Esophagus muscularis mucosa (tissue), 4 donors: ENCODE measurements around the gene OGDHL. TPM values are rescaled to one million over a fixed set of nuclear protein-coding genes. Genes with fewer than 3 reads are reported as not detected.

ENCODE experiments used
- DNase-seq: peaks from one replicate; pipeline ENCODE4 v3.0.0-alpha.2; 2017; ENCODE audit errors: extremely low spot score
- H3K27ac ChIP-seq, 4 donors: fragments of 200-600 bp; sonication (generic); replicated peaks in 1 of 4; 1 replicate in 3 of 4; 2 replicates in 1 of 4; pipeline ENCODE4 v1.5.1; 2016 to 2019; ENCODE audit warnings: mild to moderate bottlenecking in 1 of 4
- H3K27me3 ChIP-seq, 4 donors: fragments of 200-600 bp; sonication (generic); one replicate each; pipeline versions ENCODE4 v1.5.1 to v1.6.0; 2016 to 2019
- H3K36me3 ChIP-seq, 4 donors: fragments of 200-600 bp; sonication (generic); one replicate each; pipeline ENCODE4 v1.5.1; 2016 to 2019
- H3K4me1 ChIP-seq, 4 donors: fragments of 200-600 bp; sonication (generic); one replicate each; pipeline ENCODE4 v1.5.1; 2016 to 2019
- H3K4me3 ChIP-seq, 4 donors: fragments of 200-600 bp; sonication (generic); 1 replicate in 2 of 4; 2 replicates in 2 of 4; pipeline ENCODE4 v1.5.1; 2016 to 2019; ENCODE audit warnings: mild to moderate bottlenecking in 4 of 4, moderate library complexity in 1 of 4
- H3K9me3 ChIP-seq, 4 donors: fragments of 200-600 bp; sonication (generic); 1 replicate in 3 of 4; 2 replicates in 1 of 4; pipeline ENCODE4 v1.5.1; 2016 to 2019
- EP300 ChIP-seq: sonication (generic); formaldehyde crosslinking; IDR thresholded peaks from one replicate; pipeline ENCODE4 v1.6.1; 2017; ENCODE audit warnings: antibody characterized with exemption
- POLR2A ChIP-seq: fragments of 450-650 bp; IDR thresholded peaks from one replicate; pipeline ENCODE4 v1.6.1; 2017; ENCODE audit warnings: antibody characterized with exemption, moderate library complexity, mild to moderate bottlenecking, low read depth
- POLR2AphosphoS5 ChIP-seq, 2 donors: sonication (generic); formaldehyde crosslinking; IDR thresholded peaks; one replicate each; pipeline ENCODE4 v1.6.1; 2017; ENCODE audit warnings: antibody characterized with exemption in 2 of 2
- WGBS: methylation state at CpG from one replicate; pipeline ENCODE4 v1.1.5; 2018; 5-methylcytosine and 5-hydroxymethylcytosine counted together
- intact Hi-C: fragments of 100-400 bp; cut with DNase I; formaldehyde crosslinking; loops from one replicate; pipeline ENCODE4 v1.15.1; 2023
- total RNA-seq, 4 donors: library from RNA; depleted of rRNA; stranded (reverse); fragments of >200 nt; gene quantifications; one replicate each; pipeline versions ENCODE4 v1.1.0 to v1.2.1, GENCODE V29; 2016
- TF ChIP-seq, protein P1 (sequence below), 3 experiments: fragments of 200-600 bp in 2 of 3; fragments of 450-650 bp in 1 of 3; sonication (generic) in 2 of 3; IDR thresholded peaks; one replicate each; pipeline ENCODE4 v1.5.1; 2017 to 2019; ENCODE audit warnings: antibody characterized with exemption in 3 of 3, mild to moderate bottlenecking in 2 of 3, moderate library complexity in 1 of 3

Gene OGDHL
- total RNA-seq, 4 donors from 2014 or later, result 0.42 to 2.0 (median 0.95) TPM

DNA sequence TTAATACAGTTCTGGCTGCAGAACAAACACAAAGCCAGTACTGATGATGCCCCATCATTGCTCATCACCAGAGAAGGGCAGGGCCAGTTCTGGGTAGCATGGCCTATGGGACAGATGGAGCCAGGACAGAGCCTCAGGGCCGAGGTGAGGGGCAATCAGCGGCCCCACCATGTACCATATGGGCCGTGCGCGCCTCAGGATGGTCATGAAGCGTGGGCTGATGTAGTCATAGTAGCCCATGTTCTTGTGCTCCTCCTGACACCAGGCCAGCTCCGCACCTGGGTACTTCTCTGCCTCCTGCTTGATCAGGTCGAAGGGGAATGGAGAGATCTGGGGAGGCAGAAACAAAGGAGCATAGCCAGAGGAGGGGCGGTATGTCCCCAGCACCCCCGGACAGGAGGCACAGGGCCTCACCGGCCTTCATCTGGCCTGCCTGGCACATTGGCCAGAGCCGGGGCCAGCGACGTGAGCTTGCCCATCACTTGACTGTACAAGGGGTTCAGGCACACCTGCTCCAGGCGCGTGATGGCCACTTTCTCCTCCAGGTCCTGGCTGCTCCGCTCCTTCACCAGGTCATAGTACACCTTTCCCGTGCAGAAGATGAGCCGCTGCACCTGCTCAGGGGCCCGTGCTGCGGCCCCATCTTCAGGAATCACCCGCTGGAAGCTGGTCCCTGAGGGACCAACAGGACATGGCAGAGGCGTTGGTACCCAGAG lies 26.1 kb downstream of the OGDHL start:
- intact Hi-C loops, result no loop called here
- DNase-seq, result peak; percentile 89
- 93% methylated on average over 21 of the region's 23 CpGs for WGBS

GRCh38 chr10:49735161-49735560 lies 27.0 kb downstream of the OGDHL start:
- TF ChIP-seq EP300 (no peak), POLR2AphosphoS5 (IDR thresholded peaks at IDR 0.05) (no peak), POLR2A (no peak)
- TF ChIP-seq, protein P1, sequence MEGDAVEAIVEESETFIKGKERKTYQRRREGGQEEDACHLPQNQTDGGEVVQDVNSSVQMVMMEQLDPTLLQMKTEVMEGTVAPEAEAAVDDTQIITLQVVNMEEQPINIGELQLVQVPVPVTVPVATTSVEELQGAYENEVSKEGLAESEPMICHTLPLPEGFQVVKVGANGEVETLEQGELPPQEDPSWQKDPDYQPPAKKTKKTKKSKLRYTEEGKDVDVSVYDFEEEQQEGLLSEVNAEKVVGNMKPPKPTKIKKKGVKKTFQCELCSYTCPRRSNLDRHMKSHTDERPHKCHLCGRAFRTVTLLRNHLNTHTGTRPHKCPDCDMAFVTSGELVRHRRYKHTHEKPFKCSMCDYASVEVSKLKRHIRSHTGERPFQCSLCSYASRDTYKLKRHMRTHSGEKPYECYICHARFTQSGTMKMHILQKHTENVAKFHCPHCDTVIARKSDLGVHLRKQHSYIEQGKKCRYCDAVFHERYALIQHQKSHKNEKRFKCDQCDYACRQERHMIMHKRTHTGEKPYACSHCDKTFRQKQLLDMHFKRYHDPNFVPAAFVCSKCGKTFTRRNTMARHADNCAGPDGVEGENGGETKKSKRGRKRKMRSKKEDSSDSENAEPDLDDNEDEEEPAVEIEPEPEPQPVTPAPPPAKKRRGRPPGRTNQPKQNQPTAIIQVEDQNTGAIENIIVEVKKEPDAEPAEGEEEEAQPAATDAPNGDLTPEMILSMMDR (IDR thresholded peaks at IDR 0.05), result no peak
- H3K9me3 ChIP-seq, result no peaks in the 10 kb centered on the region
- H3K27ac ChIP-seq, result no peak overlapping the region
- intact Hi-C loops, result no loop called here
- WGBS, result 60% methylated on average over 10 of the region's 11 CpGs
- no peak overlapping the region for H3K4me3 ChIP-seq
- H3K4me1 ChIP-seq, result no peaks in the 10 kb centered on the region
- H3K36me3 ChIP-seq, result no peaks in the 10 kb centered on the region
- H3K27me3 ChIP-seq, result no peaks in the 10 kb centered on the region
- no peak for DNase-seq

More for the DNA sequence above, 26.1 kb downstream of the OGDHL start:
- TF ChIP-seq POLR2AphosphoS5 (IDR thresholded peaks at IDR 0.05) (no peak), POLR2A (no peak), EP300 (no peak)
- TF ChIP-seq, protein P1 (IDR thresholded peaks at IDR 0.05), result no peak
- Histone ChIP-seq H3K27me3 (no peaks in the 10 kb centered on the region), H3K4me3 (no peak overlapping the region), H3K27ac (no peak overlapping the region), H3K4me1 (no peaks in the 10 kb centered on the region), H3K9me3 (no peaks in the 10 kb centered on the region), H3K36me3 (no peaks in the 10 kb centered on the region)

- no peak for DNase-seq
- WGBS, result 95% methylated on average over 5 of the region's 10 CpGs
Observed at GRCh38 chr10:49734676-49735075, 27.4 kb downstream of the OGDHL start.

GRCh38 chr10:49733866-49734265 lies 28.3 kb downstream of the OGDHL start:
- H3K36me3 ChIP-seq, result no peaks in the 10 kb centered on the region
- intact Hi-C loops, result no loop called here
- H3K27ac ChIP-seq, result no peak overlapping the region
- no peak for TF ChIP-seq POLR2A
- TF ChIP-seq, protein P1 (IDR thresholded peaks at IDR 0.05), result no peak
- TF ChIP-seq POLR2AphosphoS5 (IDR thresholded peaks at IDR 0.05), result no peak
- no peak for TF ChIP-seq EP300
- H3K27me3 ChIP-seq, result no peaks in the 10 kb centered on the region
- no peaks in the 10 kb centered on the region for H3K4me1 ChIP-seq
- 77% methylated on average over 7 of the region's 7 CpGs for WGBS
- no peak overlapping the region for H3K4me3 ChIP-seq
- no peak for DNase-seq
- H3K9me3 ChIP-seq, result no peaks in the 10 kb centered on the region

More at GRCh38 chr10:49734676-49735075, 27.4 kb downstream of the OGDHL start:
- no peaks in the 10 kb centered on the region for H3K36me3 ChIP-seq
- H3K9me3 ChIP-seq, result no peaks in the 10 kb centered on the region
- no peaks in the 10 kb centered on the region for H3K4me1 ChIP-seq
- H3K4me3 ChIP-seq, result no peak overlapping the region
- no peak overlapping the region for H3K27ac ChIP-seq
- H3K27me3 ChIP-seq, result no peaks in the 10 kb centered on the region
- intact Hi-C loops, result no loop called here
- TF ChIP-seq EP300 (no peak), POLR2A (no peak), POLR2AphosphoS5 (IDR thresholded peaks at IDR 0.05) (no peak)
- TF ChIP-seq, protein P1 (IDR thresholded peaks at IDR 0.05), result no peak
